Measurements from ENCODE around the gene ZBED2.
"Not testable (repeated sequence)": the region's sequence is repeated elsewhere in the genome, so short reads cannot be mapped to it uniquely, and the experiment has no call there.

The ZBED2 gene

DNA sequence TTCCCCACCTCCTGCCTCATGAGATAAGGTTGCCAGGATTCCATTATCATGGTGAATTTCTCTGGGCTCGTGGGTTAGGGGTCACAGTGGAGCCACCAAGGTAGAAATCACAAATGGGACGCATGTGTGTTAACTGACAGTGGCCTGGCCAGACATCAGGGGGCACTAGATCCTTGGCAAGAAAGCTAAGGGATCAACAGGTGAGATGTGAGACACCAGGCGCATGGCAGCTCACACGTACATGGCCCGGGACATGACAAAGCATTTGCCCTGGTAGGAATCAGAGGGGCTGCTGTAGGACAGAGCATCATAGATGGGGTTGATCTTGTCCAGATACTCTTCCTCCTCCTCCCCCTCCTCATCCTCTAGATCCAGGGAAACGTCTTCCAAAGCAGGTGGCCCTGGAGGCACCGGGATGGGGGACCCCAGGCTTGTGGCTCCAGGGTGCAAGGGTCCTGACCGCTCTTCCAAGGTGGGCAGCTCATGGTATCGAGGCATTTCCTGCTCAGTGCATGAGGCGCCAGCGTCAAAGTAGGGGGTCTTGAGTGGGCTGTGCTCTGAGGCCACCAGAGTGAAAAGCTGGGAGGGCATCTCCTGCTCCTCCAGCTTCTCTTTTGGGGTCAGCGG is 24.6 kb downstream of the ZBED2 start:
- no peak for DNase-seq

GRCh38 chr3:111568911-111569310 is 26.2 kb downstream of the ZBED2 start:
- DNase-seq = no peak

DNA sequence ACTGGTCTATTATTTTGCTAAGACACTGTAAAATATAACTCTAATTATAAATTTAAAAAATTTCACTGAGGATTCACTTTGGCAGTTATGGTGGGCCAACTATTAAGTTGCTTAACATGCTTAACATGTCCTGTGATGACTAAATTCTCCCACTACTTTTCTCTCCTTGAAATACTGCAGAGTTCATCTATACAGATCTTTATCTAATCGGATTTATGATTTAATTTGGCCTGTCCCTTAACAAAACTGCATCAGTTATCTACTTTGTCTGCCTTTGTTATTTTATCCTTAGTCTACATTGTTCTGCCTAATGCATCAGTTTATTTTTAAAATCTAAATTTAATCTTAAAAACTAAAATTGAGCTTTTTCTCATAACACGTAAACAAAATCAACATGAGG is 26.8 kb downstream of the ZBED2 start:
- DNase-seq = no peak

GRCh38 chr3:111566844-111567243 is 28.3 kb downstream of the ZBED2 start:
- DNase-seq = no peak

- DNase-seq = not testable (repeated sequence)
Observed at GRCh38 chr3:111561902-111562301, 33.2 kb downstream of the ZBED2 start.

DNA sequence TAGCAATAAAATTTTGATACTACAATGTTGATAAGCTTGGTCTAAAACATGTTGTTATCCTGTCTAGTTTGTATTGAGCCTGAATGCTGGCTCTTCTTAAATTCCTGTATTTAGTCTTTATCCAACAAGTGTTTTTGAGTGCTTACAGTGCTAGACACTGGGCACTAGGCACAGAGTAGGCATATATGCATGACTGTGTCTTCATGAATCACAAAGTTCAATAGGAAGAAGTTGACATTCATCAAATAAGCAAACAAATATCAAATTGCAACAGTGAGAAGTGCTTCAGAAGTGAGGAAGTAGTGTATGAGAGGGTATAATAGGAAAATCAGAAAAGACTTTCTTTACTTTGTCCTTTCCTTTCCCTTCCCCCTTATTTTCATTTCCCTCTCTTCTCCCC is 46.4 kb downstream of the ZBED2 start:
- DNase-seq = no peak

- no peak for DNase-seq
Observed at GRCh38 chr3:111548092-111548491, 47.1 kb downstream of the ZBED2 start.

DNA sequence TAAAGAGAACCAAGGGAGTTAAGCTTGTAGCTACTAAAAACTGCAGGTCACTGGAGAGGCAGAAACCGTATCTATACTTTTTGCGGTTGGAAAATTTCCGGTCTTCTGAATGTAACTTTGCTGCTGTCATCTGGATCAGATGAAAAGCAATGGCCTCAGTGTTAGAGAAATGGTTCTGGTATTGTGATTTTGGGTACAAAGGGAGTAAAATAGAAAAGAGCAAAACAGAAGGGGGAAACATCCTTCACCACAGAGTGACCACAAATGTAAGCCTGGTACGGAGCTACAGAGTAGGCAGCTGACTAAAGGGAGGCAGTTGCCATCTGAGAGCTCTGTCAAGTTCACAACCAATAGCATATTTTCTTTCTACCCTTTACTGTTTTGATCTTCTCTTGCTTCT is 47.5 kb downstream of the ZBED2 start:
- peak; percentile 56 for DNase-seq

DNA sequence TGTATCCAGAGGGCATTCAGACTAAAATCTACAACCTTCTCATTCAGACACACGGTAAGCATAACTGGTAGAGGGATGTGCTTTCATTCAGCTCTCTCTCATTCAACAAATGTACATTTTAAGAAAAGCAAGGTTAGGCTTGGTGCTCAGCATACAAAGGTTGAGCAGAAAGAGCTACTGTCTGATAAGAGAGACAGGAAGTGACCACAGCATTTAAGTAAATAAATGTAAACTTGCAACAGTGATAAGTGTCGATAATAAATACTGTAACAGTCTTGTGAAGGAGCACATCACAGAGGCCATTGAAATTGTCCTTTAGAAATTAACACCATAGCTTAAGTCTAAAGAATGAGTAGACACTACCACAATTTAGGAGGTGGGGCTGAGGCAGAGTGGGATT is 49.8 kb downstream of the ZBED2 start:
- DNase-seq = no peak
